Activated CD4-positive, alpha-beta T cell treated with anti-CD3 and anti-CD28 coated beads, Interleukin-2, amount 50 U/mL, for 24 hours (primary cell): Measurements from ENCODE around the gene ESYT3.
"Not testable (repeated sequence)": the region's sequence is repeated elsewhere in the genome, so short reads cannot be mapped to it uniquely, and the experiment has no call there.

ENCODE experiments used
- DNase-seq, 2 donors: peaks; one replicate each; pipeline ENCODE4 v3.0.0-alpha.2; 2020; ENCODE audit warnings: low read depth in 1 of 2, low spot score in 1 of 2

Gene ESYT3

DNA sequence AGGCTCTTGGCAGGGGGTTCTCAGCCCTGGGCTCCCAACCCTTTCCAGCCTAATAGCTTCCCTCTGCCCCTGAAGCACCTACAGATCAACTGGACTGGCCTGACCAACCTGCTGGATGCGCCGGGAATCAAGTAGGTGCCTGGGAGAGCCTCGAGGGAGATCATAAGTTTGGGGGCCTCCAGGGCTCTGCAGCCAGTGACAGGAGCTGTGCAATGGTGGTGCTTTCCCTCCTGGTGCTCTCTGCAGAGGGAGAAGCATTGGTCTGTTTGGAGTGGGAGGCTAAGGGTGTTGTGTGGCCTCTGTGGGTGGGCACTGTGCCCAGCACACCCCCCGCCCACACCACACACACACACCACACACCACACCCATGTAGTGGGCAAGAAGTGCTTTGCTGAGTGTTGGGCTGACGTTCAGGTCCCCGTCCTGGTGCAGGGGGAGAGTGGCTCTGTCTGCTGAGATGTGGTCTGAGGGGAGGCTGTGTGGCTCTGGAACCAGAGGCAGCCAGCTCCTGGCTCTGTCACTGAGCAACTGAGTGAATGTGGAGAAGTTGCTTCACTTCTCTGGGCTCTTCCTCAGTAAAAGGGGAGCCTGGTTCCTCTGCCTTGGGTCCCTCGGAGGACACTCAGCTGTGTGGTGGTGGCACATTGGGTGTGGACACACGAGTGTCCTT lies 26.3 kb downstream of the ESYT3 start:
- no peak for DNase-seq

DNA sequence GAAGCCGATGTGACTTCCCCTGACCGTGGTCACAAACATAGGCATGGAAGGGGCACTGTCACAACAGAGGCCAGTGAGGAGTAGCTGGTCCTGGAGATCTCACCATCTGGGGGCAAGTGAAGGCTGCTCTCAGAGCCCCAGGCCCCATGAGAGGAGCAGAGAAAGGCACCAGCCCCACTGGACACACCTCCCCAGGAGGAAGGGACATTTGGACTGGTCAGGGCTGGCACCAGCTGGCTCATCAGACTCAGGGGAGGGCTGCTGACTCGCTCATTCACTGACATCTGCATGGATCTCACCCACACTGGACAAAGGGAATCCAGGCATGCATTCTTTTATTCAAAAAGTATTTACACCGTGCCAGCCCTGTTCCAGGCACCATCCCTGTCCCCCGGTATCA lies 26.8 kb downstream of the ESYT3 start:
- DNase-seq = no peak

DNA sequence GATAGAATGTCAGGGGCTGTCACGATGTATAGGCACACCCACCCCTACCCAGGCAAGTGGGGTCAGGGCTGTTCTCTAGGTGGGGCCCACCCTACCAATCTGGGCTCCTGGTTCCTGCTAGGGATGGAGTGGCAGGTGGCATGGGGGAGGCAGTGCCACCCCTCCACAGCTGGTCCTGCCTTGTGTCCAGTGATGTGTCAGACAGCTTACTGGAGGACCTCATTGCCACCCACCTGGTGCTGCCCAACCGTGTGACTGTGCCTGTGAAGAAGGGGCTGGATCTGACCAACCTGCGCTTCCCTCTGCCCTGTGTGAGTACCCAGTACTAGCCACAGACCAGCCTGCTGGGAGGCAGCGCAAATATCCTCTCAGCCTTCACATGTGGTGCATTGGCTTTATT lies 27.5 kb downstream of the ESYT3 start:
- no peak for DNase-seq

DNA sequence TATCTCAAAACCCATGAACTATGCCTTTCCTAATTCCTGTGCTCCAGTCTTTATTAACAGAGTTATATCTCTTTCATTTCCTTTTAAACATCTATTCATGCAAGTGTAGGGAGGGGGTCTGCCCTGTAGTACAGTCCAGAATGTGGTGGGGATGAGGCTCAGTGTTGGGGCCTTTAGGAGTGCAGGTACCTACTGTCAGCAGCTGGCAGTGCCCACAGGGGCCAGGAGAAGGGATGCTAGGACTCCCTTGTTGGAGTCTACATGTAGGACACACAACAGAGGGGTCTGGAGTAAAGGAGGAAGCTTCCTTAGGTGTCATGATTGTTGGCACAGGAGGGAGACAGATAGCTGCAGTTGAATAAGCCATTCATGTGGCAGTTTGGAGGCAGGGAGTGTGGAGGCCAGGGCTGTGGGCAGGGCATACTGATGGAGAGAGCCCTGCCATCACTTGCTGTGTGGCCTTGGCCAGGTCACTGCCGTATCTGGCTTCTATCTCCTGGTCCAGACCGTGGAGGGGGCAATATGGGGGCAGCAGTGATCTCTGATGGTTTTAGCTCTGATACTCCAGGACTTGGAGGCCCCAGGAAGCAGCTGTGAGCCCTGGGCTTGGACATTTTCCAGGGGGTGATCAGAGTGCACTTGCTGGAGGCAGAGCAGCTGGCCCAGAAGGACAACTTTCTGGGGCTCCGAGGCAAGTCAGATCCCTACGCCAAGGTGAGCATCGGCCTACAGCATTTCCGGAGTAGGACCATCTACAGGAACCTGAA lies 29.5 kb downstream of the ESYT3 start:
- no peak for DNase-seq

DNA sequence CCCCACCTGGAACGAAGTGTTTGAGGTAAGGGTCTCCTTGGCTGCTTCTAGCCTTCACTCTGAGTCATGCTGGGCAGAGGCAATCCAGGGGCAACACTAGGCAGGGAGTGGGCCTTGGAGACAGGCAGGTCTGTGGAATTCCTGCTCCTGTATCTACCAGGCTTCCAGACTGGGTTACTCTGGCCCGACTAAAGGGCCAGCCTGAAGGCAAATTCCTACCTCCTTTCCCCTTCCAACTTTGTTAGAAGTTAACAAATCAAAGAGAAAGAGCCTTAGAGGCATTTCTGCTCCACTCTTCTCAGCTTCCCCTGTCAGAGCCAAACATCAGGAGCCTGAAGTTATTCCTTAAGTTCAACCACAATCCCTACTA lies 30.1 kb downstream of the ESYT3 start:
- DNase-seq = no peak

DNA sequence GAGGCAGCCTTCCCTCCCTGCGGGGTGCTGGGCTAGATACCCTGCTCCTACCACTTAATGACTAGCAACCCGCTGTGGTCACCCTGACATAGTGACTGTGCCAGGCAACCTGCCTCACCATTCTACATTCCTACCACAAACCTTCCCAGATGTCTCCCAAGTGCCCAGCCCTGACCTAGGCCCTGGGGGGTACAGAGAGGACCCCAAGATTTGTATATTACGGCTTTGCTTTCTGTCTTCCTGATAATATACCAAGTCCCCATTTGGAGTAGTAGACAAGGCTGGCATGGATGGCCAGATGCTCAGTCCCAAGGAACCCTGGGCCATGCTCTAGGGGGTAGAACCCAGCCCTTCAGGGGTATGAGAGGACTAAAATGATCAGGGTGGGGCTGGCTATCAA lies 31.0 kb downstream of the ESYT3 start:
- DNase-seq = no peak

DNA sequence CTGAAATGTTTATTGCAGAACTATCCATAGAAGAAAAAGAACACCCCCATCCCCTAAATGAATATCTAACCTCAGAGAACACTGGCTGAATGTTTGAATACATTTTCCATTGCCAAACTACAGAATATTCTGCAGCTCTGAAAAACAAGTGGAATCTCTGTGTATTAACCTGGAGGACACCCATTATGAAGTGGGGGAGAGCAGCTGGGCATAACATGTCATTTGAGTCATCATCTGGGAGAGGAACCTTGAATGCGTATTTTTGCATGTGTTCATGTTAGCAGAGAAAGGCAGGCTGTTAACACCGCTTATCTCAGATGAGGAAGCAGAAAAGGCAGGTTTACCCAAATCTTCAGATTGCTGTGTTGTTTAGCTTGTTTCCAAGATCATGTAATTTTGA lies 31.5 kb downstream of the ESYT3 start:
- no peak for DNase-seq

DNA sequence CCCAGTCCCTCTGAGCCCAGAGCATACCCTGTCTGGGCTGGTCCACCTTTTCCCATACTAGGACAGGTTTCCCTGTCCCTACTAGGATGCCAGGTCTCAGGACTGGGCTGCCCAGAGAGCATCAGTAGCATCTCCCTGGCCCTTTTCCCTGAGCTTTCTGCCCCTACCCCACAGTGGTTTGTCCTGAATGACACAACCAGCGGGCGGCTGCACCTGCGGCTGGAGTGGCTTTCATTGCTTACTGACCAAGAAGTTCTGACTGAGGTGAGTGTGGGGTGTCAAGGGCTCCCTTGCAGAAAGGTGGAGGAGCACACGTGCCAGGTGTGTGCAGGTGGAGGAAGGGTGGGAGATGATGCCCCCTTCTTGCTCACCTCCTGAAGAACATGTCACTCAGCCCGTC lies 33.5 kb downstream of the ESYT3 start:
- no peak for DNase-seq

DNA sequence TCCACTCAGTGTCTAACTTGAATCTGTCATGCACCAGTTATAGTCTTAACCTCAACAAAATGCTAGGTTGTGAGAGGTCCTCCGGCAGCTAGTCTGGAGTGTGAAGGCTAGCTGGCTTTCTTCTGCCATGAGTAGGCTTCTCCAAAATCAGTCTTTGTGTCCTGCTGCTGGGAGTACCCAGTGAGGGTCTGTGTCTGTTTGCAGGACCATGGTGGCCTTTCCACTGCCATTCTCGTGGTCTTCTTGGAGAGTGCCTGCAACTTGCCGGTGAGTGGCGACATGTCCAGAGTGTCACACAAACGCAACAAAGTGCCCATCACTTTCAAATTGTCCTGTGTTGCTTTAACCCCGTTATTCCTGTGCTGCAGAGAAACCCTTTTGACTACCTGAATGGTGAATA lies 34.0 kb downstream of the ESYT3 start:
- no peak for DNase-seq

DNA sequence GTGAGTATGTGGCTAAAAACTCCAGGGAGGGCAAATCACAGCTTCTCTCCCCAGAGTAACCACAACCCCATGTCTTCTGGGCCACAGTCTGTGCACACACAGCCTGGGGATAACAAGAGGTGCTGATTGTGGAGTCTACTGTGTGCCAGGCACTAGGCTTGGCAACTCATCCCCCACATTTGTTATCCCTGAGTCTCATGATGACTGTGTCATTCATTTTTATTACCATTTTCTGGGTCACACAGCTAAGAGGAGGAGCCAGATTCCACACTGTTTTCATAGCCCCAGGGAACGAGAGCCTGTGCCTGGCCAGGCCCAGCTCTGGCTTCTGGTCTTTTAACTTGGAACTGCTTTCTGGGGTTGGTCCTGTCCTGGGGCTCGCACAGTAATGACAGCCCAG lies 34.5 kb downstream of the ESYT3 start:
- no peak for DNase-seq

DNA sequence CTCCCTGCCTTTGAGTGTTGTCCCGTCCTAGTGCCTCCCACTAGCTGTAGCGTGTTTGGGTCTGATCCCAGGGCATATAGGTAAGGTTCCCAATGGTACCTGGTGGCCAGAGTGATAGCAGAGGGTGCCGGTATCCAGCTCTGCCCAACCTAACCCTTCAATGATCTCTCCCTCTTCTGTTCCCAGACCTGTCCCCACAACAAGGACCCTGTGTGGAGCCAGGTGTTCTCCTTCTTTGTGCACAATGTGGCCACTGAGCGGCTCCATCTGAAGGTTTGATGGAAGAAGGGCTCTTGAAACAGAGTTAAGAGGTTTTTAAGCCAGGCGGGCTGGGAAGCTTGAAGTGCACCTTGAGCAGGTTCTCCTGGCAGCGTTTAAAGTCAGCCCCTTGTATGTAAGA lies 35.5 kb downstream of the ESYT3 start:
- DNase-seq = no peak

DNA sequence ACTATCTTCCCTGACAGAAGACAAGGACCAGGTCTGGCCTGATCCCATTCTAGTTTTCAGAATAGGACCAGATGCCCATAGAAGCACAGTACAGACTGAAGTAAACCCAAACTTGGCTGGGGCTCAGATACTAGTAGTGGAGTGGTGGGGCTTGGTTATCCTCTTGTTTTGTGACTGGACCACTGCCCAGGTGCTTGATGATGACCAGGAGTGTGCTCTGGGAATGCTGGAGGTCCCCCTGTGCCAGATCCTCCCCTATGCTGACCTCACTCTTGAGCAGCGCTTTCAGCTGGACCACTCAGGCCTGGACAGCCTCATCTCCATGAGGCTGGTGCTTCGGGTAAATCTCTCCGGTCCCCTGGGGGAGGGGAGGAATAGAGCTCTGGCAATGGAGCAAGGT lies 36.3 kb downstream of the ESYT3 start:
- no peak for DNase-seq

DNA sequence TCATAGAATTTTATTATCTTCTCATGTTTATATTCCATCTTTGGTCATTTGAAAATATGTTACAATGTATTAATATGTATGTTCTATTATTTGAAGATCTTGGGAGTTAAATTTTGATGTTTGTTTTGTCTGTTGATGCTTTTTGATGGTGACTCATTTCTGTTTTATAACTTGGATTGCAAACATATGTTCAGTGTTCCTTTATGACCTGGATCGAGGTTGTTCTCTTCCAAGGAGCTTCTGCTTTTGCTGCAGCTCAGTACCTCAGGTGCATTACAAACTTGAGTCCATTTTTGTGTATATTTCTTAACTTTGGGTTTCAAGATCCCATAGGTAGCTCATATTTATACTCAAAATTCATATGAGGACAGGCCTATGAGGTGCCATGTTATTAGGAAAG lies 37.1 kb downstream of the ESYT3 start:
- DNase-seq = no peak

DNA sequence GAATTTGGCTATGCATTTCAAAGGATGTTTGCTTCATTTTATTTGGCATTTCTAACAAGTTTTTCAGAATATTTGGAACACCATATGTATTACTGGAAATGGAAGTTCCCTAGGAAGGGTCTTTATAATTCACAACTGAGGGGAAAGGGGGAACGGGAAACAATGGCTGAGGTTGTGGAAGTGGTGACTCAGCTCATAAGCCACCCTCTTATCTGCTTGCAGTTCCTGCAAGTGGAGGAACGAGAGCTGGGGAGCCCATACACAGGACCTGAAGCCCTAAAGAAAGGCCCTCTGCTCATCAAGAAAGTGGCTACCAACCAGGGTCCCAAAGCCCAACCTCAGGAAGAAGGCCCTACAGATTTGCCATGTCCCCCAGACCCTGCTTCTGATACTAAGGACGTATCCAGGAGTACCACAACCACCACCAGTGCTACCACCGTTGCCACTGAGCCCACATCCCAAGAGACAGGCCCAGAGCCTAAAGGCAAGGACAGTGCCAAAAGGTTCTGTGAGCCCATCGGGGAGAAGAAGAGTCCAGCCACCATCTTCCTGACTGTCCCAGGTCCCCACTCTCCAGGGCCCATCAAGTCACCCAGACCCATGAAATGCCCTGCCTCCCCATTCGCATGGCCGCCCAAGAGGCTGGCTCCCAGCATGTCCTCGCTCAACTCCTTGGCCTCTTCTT lies 37.9 kb downstream of the ESYT3 start:
- no peak for DNase-seq

DNA sequence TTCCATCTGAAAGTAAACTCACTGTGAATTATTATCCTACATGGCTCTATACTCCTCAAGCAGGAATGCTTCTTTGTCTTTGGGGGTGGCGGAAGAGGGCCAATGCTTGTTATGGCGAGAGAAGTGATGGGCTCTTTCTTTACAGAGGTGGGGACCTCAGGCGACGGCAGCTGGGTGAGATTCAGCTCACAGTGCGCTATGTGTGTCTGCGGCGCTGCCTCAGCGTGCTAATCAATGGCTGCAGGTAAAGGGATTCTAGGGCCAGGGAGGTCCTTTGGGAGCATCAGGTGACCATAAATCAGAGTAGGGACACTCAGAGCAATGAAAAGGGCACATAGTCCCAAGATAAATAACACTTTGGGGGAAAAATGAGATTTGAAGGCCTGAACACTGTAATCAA lies 39.0 kb downstream of the ESYT3 start:
- no peak for DNase-seq

DNA sequence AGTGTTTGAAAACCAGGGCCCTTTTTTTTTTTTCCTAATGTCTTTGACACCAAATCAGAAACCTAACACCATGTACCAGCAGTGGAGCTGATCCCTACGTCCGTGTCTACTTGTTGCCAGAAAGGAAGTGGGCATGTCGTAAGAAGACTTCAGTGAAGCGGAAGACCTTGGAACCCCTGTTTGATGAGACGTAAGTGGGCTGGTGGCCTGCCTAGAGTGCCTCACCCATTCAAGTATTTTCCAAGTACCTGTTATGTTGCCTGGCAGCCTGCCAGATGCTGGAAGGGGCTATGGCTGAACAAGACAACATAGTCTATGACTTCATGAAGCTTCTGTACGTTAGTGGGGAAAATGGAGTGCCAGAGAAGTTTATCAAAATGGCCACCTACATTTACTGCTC lies 39.7 kb downstream of the ESYT3 start:
- no peak for DNase-seq

DNA sequence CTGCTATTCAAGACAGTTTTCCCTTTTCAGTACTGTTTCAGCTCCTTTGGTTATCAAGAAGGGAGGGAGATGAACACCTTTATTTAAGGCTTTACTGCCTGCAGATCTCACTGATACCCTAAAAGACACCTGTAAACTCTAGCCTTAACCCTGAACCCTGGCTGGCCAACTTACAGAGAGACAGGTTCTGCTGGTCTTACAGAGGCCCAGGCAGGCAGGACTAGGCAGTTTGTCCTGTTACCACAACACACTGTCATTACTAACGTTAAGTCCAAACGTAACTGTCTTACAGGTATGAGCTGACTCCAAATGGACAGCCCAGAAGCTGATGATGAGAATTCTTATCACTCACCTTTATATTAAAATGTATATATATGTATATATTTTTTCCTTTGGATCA lies 42.1 kb downstream of the ESYT3 start:
- DNase-seq = no peak

DNA sequence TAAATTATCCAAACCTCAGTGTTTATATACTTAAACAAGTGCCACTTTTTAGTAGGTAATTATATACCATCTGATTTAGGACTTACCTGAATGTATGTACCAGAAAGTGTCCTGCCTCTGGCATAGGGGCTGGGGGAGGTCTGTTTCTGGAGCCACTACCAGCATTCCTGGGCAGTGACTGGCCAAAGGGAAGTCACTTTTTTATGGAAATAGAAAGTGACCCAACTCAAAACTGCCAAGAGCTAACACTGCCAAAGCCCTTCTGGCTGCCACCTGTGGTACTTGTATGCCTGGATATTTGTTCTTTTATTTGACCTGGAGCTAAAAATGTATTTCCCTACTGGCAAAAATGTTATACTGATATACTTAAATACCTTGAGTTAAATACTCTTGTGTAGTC lies 42.7 kb downstream of the ESYT3 start:
- DNase-seq = no peak

DNA sequence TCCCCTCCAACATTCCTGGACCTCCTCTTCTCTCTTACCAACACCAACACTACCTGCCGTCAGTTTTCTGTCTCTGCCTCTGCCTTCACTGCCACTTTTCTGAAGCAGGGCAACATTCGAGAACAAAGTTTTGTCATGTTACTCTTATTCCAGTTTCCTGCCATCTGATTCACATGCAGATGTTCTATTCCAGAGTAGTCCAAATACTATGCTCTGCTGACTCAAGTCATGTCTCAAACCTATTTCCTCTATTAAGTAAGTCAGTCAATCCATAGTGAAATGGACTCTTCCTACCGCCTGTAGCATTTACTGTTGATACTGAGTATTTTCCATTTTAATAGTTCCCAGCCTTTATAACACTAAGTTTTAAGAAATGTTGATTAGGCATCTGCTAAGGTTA lies 43.4 kb downstream of the ESYT3 start:
- DNase-seq = no peak

DNA sequence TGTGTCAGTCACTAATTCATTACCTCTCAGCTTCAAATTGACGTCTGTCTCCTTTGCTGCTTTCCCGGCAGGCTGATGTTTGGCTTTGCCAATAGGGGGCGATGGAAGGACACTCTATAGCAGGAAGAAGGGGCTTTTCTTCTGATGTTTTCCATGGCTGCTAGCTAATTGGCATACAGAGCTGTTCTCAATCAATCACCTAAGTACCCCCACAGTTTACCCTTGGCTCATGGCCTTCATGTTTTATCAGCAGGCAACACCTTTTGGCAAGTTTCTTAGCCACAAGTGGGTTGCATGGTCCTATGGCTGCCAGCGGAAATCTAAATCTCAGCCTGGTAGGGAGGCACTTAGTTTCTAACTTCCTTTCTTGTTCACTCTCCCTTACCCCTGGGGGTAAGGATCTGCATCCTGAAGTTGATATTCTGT lies 45.0 kb downstream of the ESYT3 start:
- DNase-seq = no peak

DNA sequence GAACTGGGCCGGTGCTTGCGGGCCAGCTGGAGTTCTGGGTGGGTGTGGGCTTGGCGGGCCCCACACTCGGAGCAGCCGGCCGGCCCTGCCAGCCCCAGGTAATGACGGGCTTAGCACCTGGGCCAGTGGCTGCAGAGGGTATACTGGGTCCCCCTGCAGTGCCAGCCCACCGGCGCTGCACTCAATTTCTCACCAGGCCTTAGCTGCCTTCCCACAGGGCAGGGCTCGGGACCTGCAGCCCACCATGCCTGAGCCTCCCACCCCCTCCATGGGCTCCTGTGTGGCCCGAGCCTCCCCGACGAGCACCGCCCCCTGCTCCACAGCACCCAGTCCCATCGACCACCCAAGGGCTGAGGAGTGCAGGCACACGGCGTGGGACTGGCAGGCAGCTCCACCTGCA lies 50.3 kb downstream of the ESYT3 start:
- DNase-seq = not testable (repeated sequence)

DNA sequence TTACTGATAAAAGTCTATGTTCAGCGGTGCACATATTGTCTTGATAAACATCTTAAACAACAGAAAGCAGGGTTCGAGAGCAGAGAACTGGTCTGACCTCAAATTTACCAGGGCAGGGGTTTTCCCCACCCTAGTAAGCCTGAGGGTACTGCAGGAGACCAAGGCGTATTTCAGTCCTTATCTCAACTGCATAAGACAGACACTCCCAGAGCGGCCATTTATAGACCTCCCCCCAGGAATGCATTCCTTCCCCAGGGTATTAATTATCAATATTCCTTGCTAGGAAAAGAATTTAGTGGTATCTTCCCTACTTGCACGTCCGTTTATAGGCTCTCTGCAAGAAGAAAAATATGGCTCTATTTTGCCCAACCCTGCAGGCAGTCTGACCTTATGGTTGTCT lies 52.2 kb downstream of the ESYT3 start:
- not testable (repeated sequence) for DNase-seq

DNA sequence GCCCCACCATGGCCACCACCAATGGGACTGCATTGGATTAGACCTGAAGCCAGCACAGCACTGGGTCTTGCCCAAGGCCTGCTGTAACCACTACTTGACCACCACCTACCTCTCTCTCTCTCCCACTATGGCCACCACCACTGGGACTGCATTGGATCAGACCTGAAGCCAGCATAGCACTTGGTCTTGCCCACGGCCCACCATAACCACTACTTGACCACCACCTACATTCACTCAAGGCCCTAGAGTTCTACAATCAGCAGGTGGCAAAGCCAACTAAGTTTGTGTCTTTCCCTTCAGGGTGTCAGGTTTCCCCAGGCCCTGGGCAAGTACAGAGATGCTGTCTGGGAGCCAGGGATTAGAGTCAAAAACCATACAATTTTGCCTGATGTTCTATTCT lies 57.6 kb downstream of the ESYT3 start:
- no peak for DNase-seq
